ENCODE results near the gene RTF2.

RTF2 gene

DNA sequence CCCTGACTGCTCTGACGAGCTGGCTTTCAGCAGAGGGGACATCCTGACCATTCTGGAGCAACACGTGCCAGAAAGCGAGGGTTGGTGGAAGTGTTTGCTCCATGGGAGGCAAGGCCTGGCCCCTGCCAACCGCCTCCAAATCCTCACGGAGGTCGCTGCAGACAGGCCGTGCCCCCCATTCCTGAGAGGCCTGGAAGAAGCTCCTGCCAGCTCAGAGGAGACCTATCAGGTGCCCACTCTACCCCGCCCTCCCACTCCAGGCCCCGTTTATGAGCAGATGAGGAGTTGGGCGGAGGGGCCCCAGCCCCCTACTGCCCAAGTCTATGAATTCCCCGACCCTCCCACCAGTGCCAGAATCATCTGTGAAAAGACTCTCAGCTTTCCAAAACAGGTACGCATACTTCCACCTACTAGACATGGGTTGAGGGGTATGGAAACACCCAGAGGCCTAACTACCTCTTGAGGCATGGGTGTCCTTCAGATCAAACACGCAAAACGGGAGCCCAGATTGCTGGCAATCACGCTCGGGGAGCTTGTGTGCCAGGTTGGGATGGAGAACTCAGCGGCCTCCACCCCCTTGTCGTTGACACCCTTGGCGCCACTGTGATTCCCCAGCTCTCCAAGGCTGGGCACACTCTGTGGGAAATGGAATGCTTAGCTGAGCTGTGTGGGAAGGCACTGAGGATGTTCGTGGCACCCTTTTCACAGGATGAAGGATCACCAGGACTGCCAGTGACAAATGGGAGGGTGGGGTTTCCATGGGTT, 31.0 kb upstream of the RTF2 start:
- 89 to 92% methylated on average over 20 of the region's 20 CpGs for WGBS, 2 experiments
- Histone ChIP-seq H3K9me3 (ENCODE audit: control insufficient read depth, low read length) (no peaks in the 10 kb centered on the region), H3K27ac (ENCODE audit: insufficient read depth, low read depth, low read length, poor library complexity, severe bottlenecking) (no peak overlapping the region), H3K4me1 (ENCODE audit: control insufficient read depth, insufficient read depth, low read length) (no peaks in the 10 kb centered on the region), H3K36me3 (ENCODE audit: control insufficient read depth, insufficient read depth, low read length) (no peaks in the 10 kb centered on the region), H3K27me3 (ENCODE audit: control insufficient read depth, insufficient read depth, low read length, poor library complexity, severe bottlenecking) (no peaks in the 10 kb centered on the region), H3K4me3 (ENCODE audit: insufficient read depth, low read depth, low read length) (no peak overlapping the region)

DNA sequence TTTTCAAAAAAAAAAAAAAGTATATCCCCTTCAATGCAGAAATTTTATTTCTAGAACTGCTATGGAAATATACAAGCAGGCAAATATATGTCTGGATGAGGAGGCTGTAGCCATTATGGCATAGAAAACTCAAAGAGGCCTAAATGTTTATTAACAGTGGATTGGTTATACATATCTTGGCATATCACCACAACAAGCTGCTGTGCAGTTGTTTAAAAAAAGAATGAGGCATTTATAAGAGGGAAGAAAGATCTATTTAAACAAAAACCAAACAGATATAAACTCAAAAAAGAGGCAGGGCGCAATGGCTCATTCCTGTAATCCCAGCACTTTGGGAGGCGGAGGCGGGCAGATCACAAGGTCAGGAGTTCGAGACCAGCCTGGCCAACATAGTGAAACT, 30.1 kb upstream of the RTF2 start:
- H3K4me3 ChIP-seq (ENCODE audit: insufficient read depth, low read depth, low read length) = no peak overlapping the region
- H3K9me3 ChIP-seq (ENCODE audit: control insufficient read depth, low read length) = no peaks in the 10 kb centered on the region
- H3K36me3 ChIP-seq (ENCODE audit: control insufficient read depth, insufficient read depth, low read length) = no peaks in the 10 kb centered on the region
- no peak overlapping the region for H3K27ac ChIP-seq (ENCODE audit: insufficient read depth, low read depth, low read length, poor library complexity, severe bottlenecking)
- no peaks in the 10 kb centered on the region for H3K4me1 ChIP-seq (ENCODE audit: control insufficient read depth, insufficient read depth, low read length)
- H3K27me3 ChIP-seq (ENCODE audit: control insufficient read depth, insufficient read depth, low read length, poor library complexity, severe bottlenecking) = no peaks in the 10 kb centered on the region
- 88 to 97% methylated on average over 4 of the region's 4 CpGs for whole genome bisulfite sequencing, 2 experiments

DNA sequence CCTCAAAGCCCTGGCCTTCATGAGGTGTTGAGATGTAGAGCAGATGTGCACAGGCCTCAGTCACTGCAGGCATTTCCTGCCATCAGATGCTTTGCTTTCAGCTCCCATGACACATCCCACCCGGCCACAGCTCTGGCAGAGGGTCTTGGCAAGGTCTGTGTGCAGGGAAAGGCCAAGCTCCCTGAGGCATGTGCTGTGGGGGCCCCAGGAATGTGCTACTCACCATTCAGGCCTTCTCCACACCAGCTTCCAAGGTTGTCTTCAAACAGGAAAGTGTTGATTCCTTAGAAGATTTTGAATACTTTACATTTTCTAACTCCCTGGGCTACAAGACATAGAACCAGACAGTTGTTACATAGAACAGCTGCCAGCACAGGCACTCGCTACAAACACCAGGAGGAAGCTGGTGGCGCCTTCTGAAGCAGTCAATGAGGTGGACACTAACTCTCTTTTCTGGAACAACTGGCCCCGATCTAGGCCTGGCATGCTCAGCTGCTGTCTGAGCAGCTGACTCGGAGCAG, 28.6 kb upstream of the RTF2 start:
- Histone ChIP-seq H3K4me3 (ENCODE audit: insufficient read depth, low read depth, low read length) (no peak overlapping the region), H3K4me1 (ENCODE audit: control insufficient read depth, insufficient read depth, low read length) (no peaks in the 10 kb centered on the region), H3K27ac (ENCODE audit: insufficient read depth, low read depth, low read length, poor library complexity, severe bottlenecking) (no peak overlapping the region), H3K27me3 (ENCODE audit: control insufficient read depth, insufficient read depth, low read length, poor library complexity, severe bottlenecking) (no peaks in the 10 kb centered on the region), H3K36me3 (ENCODE audit: control insufficient read depth, insufficient read depth, low read length) (no peaks in the 10 kb centered on the region), H3K9me3 (ENCODE audit: control insufficient read depth, low read length) (no peaks in the 10 kb centered on the region)
- 86 to 88% methylated on average over 5 of the region's 5 CpGs for WGBS, 2 experiments

DNA sequence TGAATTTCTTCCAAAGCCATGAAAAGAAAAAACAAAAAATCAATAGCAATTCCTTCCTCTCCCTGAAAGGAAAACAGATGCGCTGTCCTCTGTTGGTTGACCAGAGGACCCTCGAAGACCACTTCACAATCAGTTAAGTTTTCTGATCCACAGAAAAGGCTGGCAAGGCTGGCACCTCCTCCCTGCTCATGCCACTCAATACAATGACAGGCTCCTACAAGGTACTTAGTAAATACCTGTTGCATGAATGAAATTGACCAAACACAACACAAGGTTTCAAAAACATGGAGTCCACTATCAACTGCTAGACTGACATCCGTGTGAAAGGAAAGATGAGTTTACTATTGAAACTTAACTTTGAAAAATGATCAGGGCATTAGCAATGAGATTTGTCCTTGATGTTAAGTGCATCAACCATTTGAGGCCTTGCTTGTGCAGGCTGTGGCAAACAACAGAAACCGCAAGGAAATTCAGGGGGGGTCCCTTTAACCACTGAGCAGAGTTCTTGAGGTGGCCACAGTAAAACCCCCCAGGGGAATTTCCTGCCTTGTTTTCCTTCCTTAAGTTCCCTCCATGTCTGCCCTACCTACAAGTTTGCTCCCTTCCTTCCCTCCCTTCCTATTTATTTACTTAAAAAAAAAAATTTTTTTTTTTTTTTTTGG, 27.9 kb upstream of the RTF2 start:
- Histone ChIP-seq H3K27ac (ENCODE audit: insufficient read depth, low read depth, low read length, poor library complexity, severe bottlenecking) (no peak overlapping the region), H3K4me3 (ENCODE audit: insufficient read depth, low read depth, low read length) (no peak overlapping the region), H3K27me3 (ENCODE audit: control insufficient read depth, insufficient read depth, low read length, poor library complexity, severe bottlenecking) (no peaks in the 10 kb centered on the region), H3K9me3 (ENCODE audit: control insufficient read depth, low read length) (no peaks in the 10 kb centered on the region), H3K36me3 (ENCODE audit: control insufficient read depth, insufficient read depth, low read length) (no peaks in the 10 kb centered on the region), H3K4me1 (ENCODE audit: control insufficient read depth, insufficient read depth, low read length) (no peaks in the 10 kb centered on the region)
- WGBS, 2 experiments = 92 to 96% methylated on average over 4 of the region's 4 CpGs

DNA sequence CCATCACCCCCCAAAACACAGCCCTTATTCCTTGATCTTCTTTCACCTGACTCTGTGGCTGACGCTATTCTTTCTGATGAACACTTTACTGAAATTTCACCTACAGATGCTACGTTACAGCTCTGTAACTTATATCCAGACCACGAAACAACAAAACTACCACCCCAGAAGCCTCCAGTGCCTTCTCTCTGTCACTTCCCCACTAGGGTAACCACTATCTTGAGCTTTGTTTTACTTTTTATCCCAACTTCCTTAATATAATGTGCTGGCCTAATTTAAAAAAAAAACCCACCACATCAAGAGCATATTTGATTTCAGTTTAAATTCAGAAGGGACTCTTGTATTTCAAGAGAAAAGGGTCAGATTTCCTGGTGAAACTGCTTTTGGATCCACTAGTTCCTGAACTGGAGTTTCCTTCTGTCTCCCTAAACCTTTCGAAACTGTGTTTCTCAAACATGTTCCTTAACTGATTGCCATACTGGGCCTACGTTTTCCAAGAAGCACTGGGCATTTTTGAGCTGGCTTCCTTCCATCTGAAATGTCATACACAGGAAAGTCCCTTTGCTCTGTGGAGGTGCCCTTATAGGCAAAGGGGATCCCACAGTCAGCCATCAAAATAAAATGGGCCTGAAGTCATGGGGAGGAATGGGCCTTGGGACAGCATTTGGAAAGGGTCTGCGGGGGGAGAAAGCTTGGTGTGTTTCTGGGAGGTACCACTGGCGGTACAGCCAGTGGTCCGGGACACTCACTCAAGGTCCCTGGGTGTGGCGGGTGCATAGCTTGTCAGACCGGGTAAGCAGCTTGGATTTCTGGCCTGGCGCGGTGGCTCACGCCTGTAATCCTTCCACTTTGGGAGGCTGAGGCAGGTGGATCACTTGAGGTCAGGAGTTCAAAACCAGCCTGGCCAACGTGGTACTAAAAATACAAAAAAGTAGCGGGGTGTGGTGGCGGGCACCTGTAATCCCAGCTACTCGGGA, 25.8 kb upstream of the RTF2 start:
- H3K27me3 ChIP-seq (ENCODE audit: control insufficient read depth, insufficient read depth, low read length, poor library complexity, severe bottlenecking) = no peaks in the 10 kb centered on the region
- no peak overlapping the region for H3K4me3 ChIP-seq (ENCODE audit: insufficient read depth, low read depth, low read length)
- H3K9me3 ChIP-seq (ENCODE audit: control insufficient read depth, low read length) = no peaks in the 10 kb centered on the region
- no peaks in the 10 kb centered on the region for H3K36me3 ChIP-seq (ENCODE audit: control insufficient read depth, insufficient read depth, low read length)
- 90 to 94% methylated on average over 17 of the region's 17 CpGs for WGBS, 2 experiments
- H3K4me1 ChIP-seq (ENCODE audit: control insufficient read depth, insufficient read depth, low read length) = no peaks in the 10 kb centered on the region
- no peak overlapping the region for H3K27ac ChIP-seq (ENCODE audit: insufficient read depth, low read depth, low read length, poor library complexity, severe bottlenecking)

DNA sequence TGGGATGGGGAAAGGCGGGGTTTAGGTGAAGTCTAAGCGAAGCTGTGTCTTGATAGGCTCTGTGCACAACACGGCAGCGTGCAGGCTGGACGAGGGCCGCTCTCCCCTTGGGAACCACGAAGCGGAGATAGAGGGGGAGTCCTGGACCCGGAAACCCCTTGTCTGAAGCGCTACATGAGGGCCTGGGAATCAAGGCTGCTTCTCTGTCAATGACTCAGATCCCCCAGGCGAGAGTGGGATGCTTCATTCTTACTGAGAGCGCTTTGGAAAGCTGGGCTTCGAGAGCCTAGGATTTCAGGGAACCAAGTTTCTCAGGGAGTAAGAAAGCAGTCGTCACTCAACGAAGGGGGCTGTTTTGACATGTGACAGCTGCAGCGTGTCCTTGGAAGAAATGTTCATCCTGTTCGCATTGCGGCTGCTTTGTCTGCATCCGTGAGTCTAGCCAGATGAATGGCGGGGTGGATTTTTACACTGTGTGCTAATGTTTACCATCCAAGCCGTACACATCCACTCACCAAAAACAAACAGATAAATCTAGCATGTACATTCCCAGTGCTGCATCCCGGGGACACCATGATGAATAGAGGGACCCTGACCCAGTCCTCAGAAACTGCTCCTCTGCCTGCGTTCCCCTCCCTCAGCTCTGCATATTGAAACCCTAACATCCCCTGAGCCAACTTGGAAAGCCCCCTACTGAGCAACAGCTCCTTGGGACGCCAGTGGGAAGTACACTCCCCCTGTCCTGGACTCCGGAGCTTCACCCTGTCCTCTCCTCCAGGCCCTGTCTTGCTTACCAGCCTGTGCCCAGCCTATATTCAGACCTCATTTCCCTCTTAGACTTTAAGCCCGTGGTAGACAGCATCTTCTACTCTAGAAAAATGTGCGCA, 24.5 kb upstream of the RTF2 start:
- WGBS, 2 experiments = 85 to 86% methylated on average over 27 of the region's 27 CpGs
- no peak overlapping the region for H3K4me3 ChIP-seq (ENCODE audit: insufficient read depth, low read depth, low read length)
- H3K27me3 ChIP-seq (ENCODE audit: control insufficient read depth, insufficient read depth, low read length, poor library complexity, severe bottlenecking) = no peaks in the 10 kb centered on the region
- H3K4me1 ChIP-seq (ENCODE audit: control insufficient read depth, insufficient read depth, low read length) = no peaks in the 10 kb centered on the region
- H3K27ac ChIP-seq (ENCODE audit: insufficient read depth, low read depth, low read length, poor library complexity, severe bottlenecking) = no peak overlapping the region
- no peaks in the 10 kb centered on the region for H3K9me3 ChIP-seq (ENCODE audit: control insufficient read depth, low read length)
- H3K36me3 ChIP-seq (ENCODE audit: control insufficient read depth, insufficient read depth, low read length) = no peaks in the 10 kb centered on the region

DNA sequence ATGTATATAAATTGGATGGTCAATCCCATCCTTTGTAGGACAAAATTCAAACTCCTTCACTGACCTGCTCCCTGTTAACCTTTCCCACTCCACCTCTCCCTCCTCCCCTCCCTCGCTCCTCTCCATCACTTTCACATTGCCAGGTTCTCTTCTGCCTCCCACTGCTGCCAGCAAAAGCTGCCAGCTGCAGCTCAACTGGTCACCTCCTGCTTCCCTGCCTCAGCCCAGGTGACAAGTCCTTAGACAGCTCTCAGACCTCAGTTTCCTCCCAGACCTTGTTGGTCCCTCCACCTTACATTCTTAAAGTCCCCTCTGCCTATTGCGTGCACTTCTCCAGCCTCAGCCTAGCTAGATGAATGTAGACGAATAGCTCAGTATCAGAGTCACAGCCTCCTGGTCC, 23.3 kb upstream of the RTF2 start:
- 92 to 95% methylated on average over 3 of the region's 3 CpGs for WGBS, 2 experiments
- Histone ChIP-seq H3K4me1 (ENCODE audit: control insufficient read depth, insufficient read depth, low read length) (no peaks in the 10 kb centered on the region), H3K27me3 (ENCODE audit: control insufficient read depth, insufficient read depth, low read length, poor library complexity, severe bottlenecking) (no peaks in the 10 kb centered on the region), H3K9me3 (ENCODE audit: control insufficient read depth, low read length) (no peaks in the 10 kb centered on the region), H3K27ac (ENCODE audit: insufficient read depth, low read depth, low read length, poor library complexity, severe bottlenecking) (no peak overlapping the region), H3K4me3 (ENCODE audit: insufficient read depth, low read depth, low read length) (no peak overlapping the region), H3K36me3 (ENCODE audit: control insufficient read depth, insufficient read depth, low read length) (no peaks in the 10 kb centered on the region)

DNA sequence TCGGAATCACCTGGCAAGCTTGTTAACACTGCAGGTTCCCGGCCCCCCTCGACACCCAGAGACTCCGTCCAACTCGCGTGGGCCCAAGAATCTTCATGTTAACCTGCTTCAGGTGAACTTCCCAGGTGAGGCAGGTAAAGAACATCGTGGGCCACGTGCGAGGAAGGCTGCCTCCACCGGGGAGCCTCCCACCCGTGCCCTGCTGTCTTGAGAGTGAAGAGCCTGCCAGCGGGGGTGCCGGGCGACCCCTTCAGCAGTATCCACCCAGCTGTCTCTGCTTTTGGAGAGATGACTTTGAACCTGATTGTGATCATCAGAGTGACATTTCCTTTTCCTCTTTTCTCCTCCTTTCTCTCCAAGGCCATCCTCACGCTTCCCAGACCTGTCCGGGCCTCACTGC, 22.9 kb upstream of the RTF2 start:
- WGBS, 2 experiments = 88% methylated on average over 16 of the region's 16 CpGs
- no peak overlapping the region for H3K27ac ChIP-seq (ENCODE audit: insufficient read depth, low read depth, low read length, poor library complexity, severe bottlenecking)
- no peaks in the 10 kb centered on the region for H3K36me3 ChIP-seq (ENCODE audit: control insufficient read depth, insufficient read depth, low read length)
- no peak overlapping the region for H3K4me3 ChIP-seq (ENCODE audit: insufficient read depth, low read depth, low read length)
- H3K4me1 ChIP-seq (ENCODE audit: control insufficient read depth, insufficient read depth, low read length) = no peaks in the 10 kb centered on the region
- no peaks in the 10 kb centered on the region for H3K27me3 ChIP-seq (ENCODE audit: control insufficient read depth, insufficient read depth, low read length, poor library complexity, severe bottlenecking)
- no peaks in the 10 kb centered on the region for H3K9me3 ChIP-seq (ENCODE audit: control insufficient read depth, low read length)

DNA sequence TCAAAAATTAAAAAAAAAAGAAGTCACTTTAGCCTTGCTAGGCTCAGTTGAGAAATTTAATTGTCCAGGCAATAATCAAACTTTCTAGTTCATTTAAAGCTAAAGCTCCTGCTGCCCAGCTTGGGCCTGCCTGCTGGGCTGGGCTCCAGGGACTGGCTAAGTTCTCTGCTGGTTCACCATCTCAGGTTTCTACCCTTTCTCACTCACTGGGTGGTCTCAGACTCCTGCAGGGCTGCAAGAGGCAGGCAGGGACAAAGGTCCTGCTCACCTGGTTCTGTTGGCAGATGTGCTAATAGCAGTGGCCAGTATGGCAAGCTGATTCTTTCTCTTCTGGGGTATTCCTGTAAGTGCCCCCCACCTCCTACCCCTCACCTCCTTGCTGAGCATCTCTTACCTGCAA, 21.2 kb upstream of the RTF2 start:
- Histone ChIP-seq H3K9me3 (ENCODE audit: control insufficient read depth, low read length) (no peaks in the 10 kb centered on the region), H3K4me3 (ENCODE audit: insufficient read depth, low read depth, low read length) (no peak overlapping the region), H3K4me1 (ENCODE audit: control insufficient read depth, insufficient read depth, low read length) (no peaks in the 10 kb centered on the region), H3K27ac (ENCODE audit: insufficient read depth, low read depth, low read length, poor library complexity, severe bottlenecking) (no peak overlapping the region), H3K27me3 (ENCODE audit: control insufficient read depth, insufficient read depth, low read length, poor library complexity, severe bottlenecking) (peaks cover under 1% of the 10 kb centered on the region), H3K36me3 (ENCODE audit: control insufficient read depth, insufficient read depth, low read length) (no peaks in the 10 kb centered on the region)

Measured in ectodermal cell (in vitro differentiated cells).